Measurements from ENCODE around the gene PRRG2.

PRRG2 gene

GRCh38 chr19:49590971-49591730, 10.0 kb downstream of the PRRG2 start, which contains the start of gene PRR12:
Gene PRR12 (plus strand): TSS chr19:49591182. CDS start chr19:49591655, 473 bp downstream.
- ChIA-PET CTCF (interaction anchor here (1.0 to 2.4 kb wide), 2 partner anchors 21 to 90 kb away, joined by 3 to 12 read pairs; no protein-coding TSS in a partner anchor), POLR2A (interaction anchor here (0.7 kb wide), 1 partner anchor 30 kb away, joined by 7 read pairs; no protein-coding TSS in a partner anchor)
- TF ChIP-seq CTCF (IDR thresholded peaks at IDR 0.05; ENCODE audit: control extremely low read depth, extremely low read depth, low read depth, missing control alignments), result no peak
- peak; percentile 84 for DNase-seq (ENCODE audit: extremely low spot score)

- no peak for DNase-seq (ENCODE audit: extremely low spot score)
- POLR2A ChIA-PET, result no interaction called here
- no peak for TF ChIP-seq CTCF (IDR thresholded peaks at IDR 0.05; ENCODE audit: control extremely low read depth, extremely low read depth, low read depth, missing control alignments)
- CTCF ChIA-PET, result interaction anchor here (1.0 to 1.4 kb wide), 2 partner anchors 31 to 89 kb away, joined by 3 to 4 read pairs; no protein-coding TSS in a partner anchor
These were observed 10.8 kb downstream of the PRRG2 start for GRCh38 chr19:49591731-49592485.

- TF ChIP-seq CTCF (IDR thresholded peaks at IDR 0.05; ENCODE audit: control extremely low read depth, extremely low read depth, low read depth, missing control alignments), result no peak
- POLR2A ChIA-PET, result interaction anchor here (1.1 to 1.9 kb wide), 4 partner anchors 13 to 83 kb away, joined by 3 to 9 read pairs (median 4); partner anchors contain the start of genes RRAS and SCAF1
- DNase-seq (ENCODE audit: extremely low spot score), result no peak
- CTCF ChIA-PET, result interaction anchor here (0.8 to 1.4 kb wide), 4 partner anchors 12 to 88 kb away, joined by 3 to 4 read pairs (median 4); partner anchors contain the start of gene PRRG2
These were observed 11.5 kb downstream of the PRRG2 start for GRCh38 chr19:49592486-49593232.

GRCh38 chr19:49593233-49594113, 12.4 kb downstream of the PRRG2 start:
- CTCF ChIA-PET, result interaction anchor here (0.7 to 1.4 kb wide), 4 partner anchors 12 to 85 kb away, joined by 3 to 4 read pairs (median 4); partner anchors contain the start of gene PRRG2
- POLR2A ChIA-PET, result interaction anchor here (0.6 to 1.9 kb wide), 7 partner anchors 14 to 880 kb away, joined by 3 to 9 read pairs (median 4); partner anchors contain the start of genes RRAS and SCAF1
- DNase-seq (ENCODE audit: extremely low spot score), result peak; percentile 100
- no peak for TF ChIP-seq CTCF (IDR thresholded peaks at IDR 0.05; ENCODE audit: control extremely low read depth, extremely low read depth, low read depth, missing control alignments)

GRCh38 chr19:49594157-49594992, 13.3 kb downstream of the PRRG2 start:
- ChIA-PET CTCF (interaction anchor here (0.7 kb wide), 1 partner anchor 48 kb away, joined by 3 read pairs; no protein-coding TSS in a partner anchor), POLR2A (interaction anchor here (0.6 to 1.9 kb wide), 3 partner anchors 14 to 335 kb away, joined by 3 to 9 read pairs (median 3); partner anchors contain the start of genes NOSIP and NUP62)
- no peak for TF ChIP-seq CTCF (IDR thresholded peaks at IDR 0.05; ENCODE audit: control extremely low read depth, extremely low read depth, low read depth, missing control alignments)
- no peak for DNase-seq (ENCODE audit: extremely low spot score)
